Heart left ventricle (tissue), 16 donors: ENCODE data around the gene RNF145. TPM values are rescaled to one million over a fixed set of nuclear protein-coding genes. Genes with fewer than 3 reads are reported as not detected.
"Not testable (repeated sequence)": the region's sequence is repeated elsewhere in the genome, so short reads cannot be mapped to it uniquely, and the experiment has no call there.

Experiments
- ATAC-seq, 4 donors: fragments of 200-7000 bp; cut with Tn5 transposase; one replicate each; pipeline ENCODE4 v1.9.1; 2020 to 2022; ENCODE audit warnings: moderate library complexity in 4 of 4, mild to moderate bottlenecking in 3 of 4, moderate number of reproducible peaks in 1 of 4
- DNase-seq, 5 donors: peaks; one replicate each; pipeline ENCODE4 v3.0.0-alpha.2; 2020
- H3K27ac ChIP-seq, 12 donors: fragments of 200-600 bp; sonication (generic) in 4 of 12; one replicate each; pipeline versions ENCODE4 v1.5.0 to v1.8.0; 2016 to 2022; ENCODE audit warnings: mild to moderate bottlenecking in 2 of 12
- H3K27me3 ChIP-seq, 9 donors: fragments of 200-600 bp; sonication (generic) in 2 of 9; one replicate each; pipeline versions ENCODE4 v1.5.1 to v1.8.0; 2016 to 2022; ENCODE audit warnings: mild to moderate bottlenecking in 3 of 9
- H3K36me3 ChIP-seq, 9 donors: fragments of 200-600 bp; sonication (generic) in 2 of 9; one replicate each; pipeline versions ENCODE4 v1.5.0 to v1.8.0; 2018 to 2022; ENCODE audit warnings: mild to moderate bottlenecking in 2 of 9
- H3K4me1 ChIP-seq, 12 donors: fragments of 200-600 bp; sonication (generic) in 4 of 12; one replicate each; pipeline versions ENCODE4 v1.5.0 to v1.8.0; 2016 to 2022; ENCODE audit warnings: mild to moderate bottlenecking in 3 of 12
- H3K4me3 ChIP-seq, 12 donors: fragments of 200-600 bp; sonication (generic) in 4 of 12; one replicate each; pipeline versions ENCODE4 v1.5.0 to v1.8.0; 2017 to 2022; ENCODE audit warnings: mild to moderate bottlenecking in 9 of 12, moderate library complexity in 4 of 12
- H3K9me3 ChIP-seq, 12 donors: fragments of 200-600 bp; sonication (generic) in 4 of 12; one replicate each; pipeline versions ENCODE4 v1.5.0 to v1.8.0; 2016 to 2022; ENCODE audit warnings: mild to moderate bottlenecking in 1 of 12
- CTCF ChIP-seq, 12 donors: fragments of 200-600 bp; sonication (generic) in 4 of 12; IDR thresholded peaks; one replicate each; pipeline versions ENCODE4 v1.5.0 to v1.8.0; 2018 to 2022; ENCODE audit warnings: antibody characterized with exemption in 12 of 12, mild to moderate bottlenecking in 5 of 12
- POLR2A ChIP-seq, 2 donors: fragments of 450-650 bp; IDR thresholded peaks; one replicate each; pipeline ENCODE4 v1.6.1; 2017; ENCODE audit warnings: antibody characterized with exemption in 2 of 2, mild to moderate bottlenecking in 2 of 2, moderate library complexity in 2 of 2
- WGBS, 4 donors: extraction: QIAGEN DNeasy Blood & Tissue Kit in 2 of 4; methylation state at CpG; one replicate each; pipeline versions ENCODE4 v1.1.5 to v1.1.7; 2013 to 2018; 5-methylcytosine and 5-hydroxymethylcytosine counted together
- intact Hi-C, 10 donors: fragments of 100-400 bp; cut with DNase I; formaldehyde crosslinking; loops; one replicate each; pipeline versions ENCODE4 v1.11.1 to v1.14.2; 2022
- polyA plus RNA-seq, 2 donors: library from polyadenylated mRNA; stranded (reverse); fragments of 200-250 nt; gene quantifications; one replicate each; pipeline ENCODE4 v1.2.3, GENCODE V29; 2013
- total RNA-seq, 9 donors: library from RNA; depleted of rRNA in 2 of 9; stranded (reverse); fragments of >200 nt in 2 of 9; fragmentation: NEBNext Ultra II Directional in 3 of 9; extraction: Animal tissue kit (Norgen Biotek cat#: 25700) in 3 of 9; gene quantifications; one replicate each; pipeline versions ENCODE4 v1.1.0 to v1.2.4, GENCODE V29; 2016 to 2023
- donor health status: ischemic (EF 13 %, LVEDD 7.1; RV severe dilation, severe dysfunction).
- donor health status: healthy with polysubstance abuse.
- donor health status: DM: no; HTN: yes; CAD: no.
- donor health status: DM: no; HTN: no; CAD: no.
- donor health status: ischemic (EF 25% LVEDD 6.9; RV normal size, moderate dysfunction).
- donor health status: ischemic (EF 25% LVEDD 5.7; RV mildly dilated, moderate dysfunction).
- donor health status: healthy.
- donor health status: DM: yes; HTN: yes; CAD: no.
- donor health status: ischemic (EF 35%, LVEDD 5.7; RV mildly dilated, moderate dysfunction).
- donor health status: nonischemic (EF 11% LVEDD 7.7; RV severe dilation, severe dysfunction).
- donor health status: DM: yes; HTN: yes; CAD: no.
- donor health status: PGD.
- donor health status: ischemic (EF 29% LVEDD 5.4; RV normal size, mild dysfunction).
- donor health status: nonischemic (EF 23%, LVEDD 6.1; RV moderate dilation, normal function).

Gene RNF145
- total and polyA plus RNA-seq, 11 donors, result 6.2 to 69.0 (median 25.2) TPM

- H3K4me1 ChIP-seq, result peaks cover 0 to 10% (median 0%) of the 10 kb centered on the region in 12 donors
- ATAC-seq (no peak), DNase-seq (no peak)
- TF ChIP-seq CTCF (IDR thresholded peaks at IDR 0.05) (no peak), POLR2A (IDR thresholded peaks at IDR 0.05) (no peak)
- no peaks in the 10 kb centered on the region for H3K36me3 ChIP-seq
- peaks cover 0 to 27% (median 1%) of the 10 kb centered on the region in 12 donors for H3K9me3 ChIP-seq
- WGBS, 4 donors, result 85 to 87% (median 86%) methylated on average over 2 of the region's 2 CpGs
- intact Hi-C loops, result loop anchor here in 1 of 10 donors (10.0 kb wide), 1 partner anchor 1108 kb away; no protein-coding TSS in a partner anchor
- H3K27ac ChIP-seq, result no peak overlapping the region
- H3K4me3 ChIP-seq, result no peak overlapping the region
- no peaks in the 10 kb centered on the region for H3K27me3 ChIP-seq
These were observed 86.2 kb downstream of the RNF145 start for GRCh38 chr5:159123189-159123588.

- Histone ChIP-seq H3K27me3 (no peaks in the 10 kb centered on the region), H3K27ac (peak overlapping the region in 1 of 12 donors; percentile 60), H3K9me3 (peaks cover 0 to 17% (median 1%) of the 10 kb centered on the region in 12 donors), H3K36me3 (no peaks in the 10 kb centered on the region), H3K4me1 (peaks cover 0 to 10% (median 0%) of the 10 kb centered on the region in 12 donors), H3K4me3 (no peak overlapping the region)
- TF ChIP-seq POLR2A (IDR thresholded peaks at IDR 0.05) (no peak), CTCF (IDR thresholded peaks at IDR 0.05) (no peak)
- ATAC-seq (no peak), DNase-seq (no peak)
- intact Hi-C loops, result loop anchor here in 1 of 10 donors (10.0 kb wide), 1 partner anchor 1106 kb away; no protein-coding TSS in a partner anchor
- 92 to 97% (median 93%) methylated on average over 3 of the region's 3 CpGs for WGBS, 4 donors
These were observed 88.3 kb downstream of the RNF145 start for GRCh38 chr5:159121061-159121460.

- peak overlapping the region in 2 of 12 donors; percentile 13 to 26 for H3K4me3 ChIP-seq
- no peaks in the 10 kb centered on the region for H3K27me3 ChIP-seq
- TF ChIP-seq CTCF (IDR thresholded peaks at IDR 0.05) (no peak), POLR2A (IDR thresholded peaks at IDR 0.05) (no peak)
- ATAC-seq, result no peak
- DNase-seq, result no peak
- no peaks in the 10 kb centered on the region for H3K36me3 ChIP-seq
- intact Hi-C loops, result loop anchor here in 1 of 10 donors (10.0 kb wide), 1 partner anchor 1106 kb away; no protein-coding TSS in a partner anchor
- peak overlapping the region in 1 of 12 donors; percentile 60 for H3K27ac ChIP-seq
- peaks cover 0 to 10% (median 0%) of the 10 kb centered on the region in 12 donors for H3K4me1 ChIP-seq
- peaks cover 0 to 10% (median under 1%) of the 10 kb centered on the region in 12 donors for H3K9me3 ChIP-seq
- 52 to 65% (median 59%) methylated on average over 4 of the region's 4 CpGs for WGBS, 4 donors
These were observed 88.9 kb downstream of the RNF145 start for GRCh38 chr5:159120446-159120845.

- not testable (repeated sequence) for ATAC-seq, H3K36me3 ChIP-seq, H3K9me3 ChIP-seq, DNase-seq, H3K27ac ChIP-seq, H3K4me3 ChIP-seq, H3K27me3 ChIP-seq
- intact Hi-C loops, result loop anchor here in 1 of 10 donors (10.0 kb wide), 1 partner anchor 1105 kb away; no protein-coding TSS in a partner anchor
- H3K4me1 ChIP-seq, result peaks cover 0 to 10% (median 0%) of the 10 kb centered on the region in 12 donors
- 72 to 75% (median 73%) methylated on average over 4 of the region's 4 CpGs for WGBS, 4 donors
These were observed 89.5 kb downstream of the RNF145 start for GRCh38 chr5:159119842-159120241.

GRCh38 chr5:159118958-159119659 lies 90.2 kb downstream of the RNF145 start:
- ATAC-seq, H3K36me3 ChIP-seq, H3K27me3 ChIP-seq, H3K27ac ChIP-seq, H3K4me3 ChIP-seq, H3K9me3 ChIP-seq, intact Hi-C loops: not testable (repeated sequence)
- peaks cover 0 to 10% (median 0%) of the 10 kb centered on the region in 12 donors for H3K4me1 ChIP-seq
- WGBS, 4 donors, result 95 to 96% (median 96%) methylated on average over 7 to 39 of the region's 39 CpGs
- DNase-seq, result peak in 2 of 5 donors; percentile 24 to 61
